Neural cell (in vitro differentiated cells): Measurements from ENCODE around the gene PIAS4.

Experiments used
- EP300 ChIP-seq: fragments of 450-650 bp; conservative IDR thresholded peaks from 2 replicates; pipeline ENCODE4 v1.6.1; 2014; ENCODE audit warnings: antibody characterized with exemption, mild to moderate bottlenecking, moderate library complexity; ENCODE audit not compliant: poor library complexity, severe bottlenecking
- EZH2 ChIP-seq: fragments of 200-600, 300-800 bp; shearing (Covaris generic), sonication (generic); IDR thresholded peaks from 2 replicates; pipeline ENCODE4 v1.6.1; 2014; ENCODE audit warnings: antibody characterized with exemption, low read length, borderline replicate concordance, mild to moderate bottlenecking; ENCODE audit not compliant: insufficient read depth, poor library complexity, severe bottlenecking
- MXI1 ChIP-seq: fragments of 450-650 bp; conservative IDR thresholded peaks from 2 replicates; pipeline ENCODE4 v1.6.1; 2014; ENCODE audit warnings: antibody characterized with exemption, mild to moderate bottlenecking; ENCODE audit not compliant: poor library complexity, severe bottlenecking
- POLR2AphosphoS5 ChIP-seq: IDR thresholded peaks from 2 replicates; pipeline ENCODE4 v1.6.1; 2012
- RAD21 ChIP-seq: fragments of 450-650 bp; conservative IDR thresholded peaks from 2 replicates; pipeline ENCODE4 v1.6.1; 2014; ENCODE audit warnings: antibody characterized with exemption, mild to moderate bottlenecking, moderate library complexity
- SMC3 ChIP-seq: fragments of 450-650 bp; conservative IDR thresholded peaks from 2 replicates; pipeline ENCODE4 v1.6.1; 2014; ENCODE audit warnings: antibody characterized with exemption, mild to moderate bottlenecking, moderate library complexity; ENCODE audit not compliant: poor library complexity
- TAF1 ChIP-seq: IDR thresholded peaks from 2 replicates; pipeline ENCODE4 v1.6.1; 2012; ENCODE audit warnings: low read depth
- TF ChIP-seq, protein P1 (sequence below): IDR thresholded peaks from 2 replicates; pipeline ENCODE4 v1.6.1; 2012; ENCODE audit warnings: borderline replicate concordance
- TF ChIP-seq, protein P2 (sequence below): fragments of 450-650 bp; IDR thresholded peaks from 2 replicates; pipeline ENCODE4 v1.5.1; 2014; ENCODE audit warnings: antibody characterized with exemption, mild to moderate bottlenecking, moderate library complexity; ENCODE audit not compliant: poor library complexity, severe bottlenecking

- TF ChIP-seq, protein P1, sequence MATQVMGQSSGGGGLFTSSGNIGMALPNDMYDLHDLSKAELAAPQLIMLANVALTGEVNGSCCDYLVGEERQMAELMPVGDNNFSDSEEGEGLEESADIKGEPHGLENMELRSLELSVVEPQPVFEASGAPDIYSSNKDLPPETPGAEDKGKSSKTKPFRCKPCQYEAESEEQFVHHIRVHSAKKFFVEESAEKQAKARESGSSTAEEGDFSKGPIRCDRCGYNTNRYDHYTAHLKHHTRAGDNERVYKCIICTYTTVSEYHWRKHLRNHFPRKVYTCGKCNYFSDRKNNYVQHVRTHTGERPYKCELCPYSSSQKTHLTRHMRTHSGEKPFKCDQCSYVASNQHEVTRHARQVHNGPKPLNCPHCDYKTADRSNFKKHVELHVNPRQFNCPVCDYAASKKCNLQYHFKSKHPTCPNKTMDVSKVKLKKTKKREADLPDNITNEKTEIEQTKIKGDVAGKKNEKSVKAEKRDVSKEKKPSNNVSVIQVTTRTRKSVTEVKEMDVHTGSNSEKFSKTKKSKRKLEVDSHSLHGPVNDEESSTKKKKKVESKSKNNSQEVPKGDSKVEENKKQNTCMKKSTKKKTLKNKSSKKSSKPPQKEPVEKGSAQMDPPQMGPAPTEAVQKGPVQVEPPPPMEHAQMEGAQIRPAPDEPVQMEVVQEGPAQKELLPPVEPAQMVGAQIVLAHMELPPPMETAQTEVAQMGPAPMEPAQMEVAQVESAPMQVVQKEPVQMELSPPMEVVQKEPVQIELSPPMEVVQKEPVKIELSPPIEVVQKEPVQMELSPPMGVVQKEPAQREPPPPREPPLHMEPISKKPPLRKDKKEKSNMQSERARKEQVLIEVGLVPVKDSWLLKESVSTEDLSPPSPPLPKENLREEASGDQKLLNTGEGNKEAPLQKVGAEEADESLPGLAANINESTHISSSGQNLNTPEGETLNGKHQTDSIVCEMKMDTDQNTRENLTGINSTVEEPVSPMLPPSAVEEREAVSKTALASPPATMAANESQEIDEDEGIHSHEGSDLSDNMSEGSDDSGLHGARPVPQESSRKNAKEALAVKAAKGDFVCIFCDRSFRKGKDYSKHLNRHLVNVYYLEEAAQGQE = no peak
- TF ChIP-seq, protein P2, sequence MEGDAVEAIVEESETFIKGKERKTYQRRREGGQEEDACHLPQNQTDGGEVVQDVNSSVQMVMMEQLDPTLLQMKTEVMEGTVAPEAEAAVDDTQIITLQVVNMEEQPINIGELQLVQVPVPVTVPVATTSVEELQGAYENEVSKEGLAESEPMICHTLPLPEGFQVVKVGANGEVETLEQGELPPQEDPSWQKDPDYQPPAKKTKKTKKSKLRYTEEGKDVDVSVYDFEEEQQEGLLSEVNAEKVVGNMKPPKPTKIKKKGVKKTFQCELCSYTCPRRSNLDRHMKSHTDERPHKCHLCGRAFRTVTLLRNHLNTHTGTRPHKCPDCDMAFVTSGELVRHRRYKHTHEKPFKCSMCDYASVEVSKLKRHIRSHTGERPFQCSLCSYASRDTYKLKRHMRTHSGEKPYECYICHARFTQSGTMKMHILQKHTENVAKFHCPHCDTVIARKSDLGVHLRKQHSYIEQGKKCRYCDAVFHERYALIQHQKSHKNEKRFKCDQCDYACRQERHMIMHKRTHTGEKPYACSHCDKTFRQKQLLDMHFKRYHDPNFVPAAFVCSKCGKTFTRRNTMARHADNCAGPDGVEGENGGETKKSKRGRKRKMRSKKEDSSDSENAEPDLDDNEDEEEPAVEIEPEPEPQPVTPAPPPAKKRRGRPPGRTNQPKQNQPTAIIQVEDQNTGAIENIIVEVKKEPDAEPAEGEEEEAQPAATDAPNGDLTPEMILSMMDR = no peak
- TF ChIP-seq TAF1 (no peak), EZH2 (no peak), MXI1 (no peak), SMC3 (no peak), POLR2AphosphoS5 (no peak), RAD21 (no peak), EP300 (no peak)
These were observed 24.9 kb downstream of the PIAS4 start for GRCh38 chr19:4032436-4032835.
